OCI-LY3 (cell line): ENCODE data around the gene COL9A2.

Source experiments
- H2AFZ ChIP-seq: fragments of 200-600, 300-600 bp; shearing (Covaris generic); 2 replicates; pipeline ENCODE4 v1.6.0; 2014; ENCODE audit warnings: antibody characterized with exemption, low read depth, low read length
- H3K27ac ChIP-seq: fragments of 200-600, 300-600 bp; sonication (generic); 2 replicates; pipeline ENCODE4 v1.5.1; 2014; ENCODE audit warnings: mild to moderate bottlenecking, low read length, moderate library complexity, mixed read lengths
- H3K27me3 ChIP-seq: fragments of 200-600, 300-600 bp; sonication (generic); 2 replicates; pipeline ENCODE4 v1.6.1; 2014; ENCODE audit warnings: low read depth, low read length, mixed read lengths
- H3K36me3 ChIP-seq: fragments of 200-600, 300-600 bp; sonication (generic); replicated peaks from 2 replicates; pipeline ENCODE3; 2014; ENCODE audit warnings: low read depth, low read length, mixed read lengths
- H3K4me1 ChIP-seq: fragments of 300-600, 200-600 bp; sonication (generic); 2 replicates; pipeline ENCODE4 v1.6.1; 2014; ENCODE audit warnings: low read length, mixed read lengths
- H3K4me2 ChIP-seq: fragments of 200-600, 300-600 bp; sonication (generic); 2 replicates; pipeline ENCODE4 v1.6.1; 2014; ENCODE audit warnings: low read length, mixed read lengths
- H3K4me3 ChIP-seq: fragments of 300-600, 200-600 bp; sonication (generic); 2 replicates; pipeline ENCODE4 v1.5.1; 2014; ENCODE audit warnings: antibody characterized with exemption, mild to moderate bottlenecking, low read length, moderate library complexity
- H3K79me2 ChIP-seq: fragments of 300-600, 200-600 bp; shearing (Covaris generic); 2 replicates; pipeline ENCODE4 v1.6.1; 2014; ENCODE audit warnings: mild to moderate bottlenecking, low read length, mixed read lengths
- H3K9ac ChIP-seq: fragments of 300-600, 200-600 bp; shearing (Covaris generic); 2 replicates; pipeline ENCODE4 v1.6.0; 2014; ENCODE audit warnings: mild to moderate bottlenecking, low read length, moderate library complexity
- H3K9me3 ChIP-seq: fragments of 200-600, 300-600 bp; shearing (Covaris generic); 2 replicates; pipeline ENCODE4 v1.6.1; 2014; ENCODE audit warnings: low read length, mixed read lengths; ENCODE audit not compliant: insufficient read depth
- H4K20me1 ChIP-seq: fragments of 200-600, 300-600 bp; sonication (generic); 2 replicates; pipeline ENCODE4 v1.6.1; 2016; ENCODE audit warnings: low read length, mixed read lengths; ENCODE audit not compliant: insufficient read depth
- EZH2phosphoT487 ChIP-seq: fragments of 200-600 bp; shearing (Covaris generic); IDR thresholded peaks from 2 replicates; pipeline ENCODE4 v1.6.1; 2018; ENCODE audit warnings: antibody characterized with exemption, mixed run types, low read depth
- TF ChIP-seq, protein P1 (sequence below): fragments of 200-600, 300-600 bp; sonication (generic); IDR thresholded peaks from 2 replicates; pipeline ENCODE4 v1.5.1; 2014; ENCODE audit warnings: antibody characterized with exemption, low read length, low read depth

The COL9A2 gene

DNA sequence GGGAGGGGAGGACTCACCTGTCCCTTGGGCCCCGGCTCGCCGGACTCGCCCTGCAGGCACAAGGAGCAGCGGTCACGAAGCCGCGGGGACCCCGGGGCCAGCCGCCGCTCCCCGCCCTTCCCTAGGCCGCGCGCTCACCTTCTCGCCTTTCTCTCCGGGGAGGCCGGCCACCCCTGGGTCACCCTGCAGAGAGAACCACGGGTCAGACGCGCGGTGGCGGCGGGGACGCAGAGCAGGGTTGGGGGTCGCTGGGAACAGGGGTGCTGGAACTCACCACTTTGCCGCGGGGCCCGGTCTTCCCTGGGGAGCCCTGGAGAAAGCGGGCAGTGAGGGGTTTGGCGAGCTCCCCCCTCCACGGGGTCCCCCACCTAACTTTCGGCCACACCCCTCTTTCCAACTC, 13.3 kb downstream of the COL9A2 start:
- Histone ChIP-seq H3K27me3 (no peaks in the 10 kb centered on the region), H3K9me3 (no peaks in the 10 kb centered on the region), H4K20me1 (no peaks in the 10 kb centered on the region), H3K79me2 (no peaks in the 10 kb centered on the region), H3K4me2 (no peak overlapping the region), H3K4me1 (no peaks in the 10 kb centered on the region), H2AFZ (no peak overlapping the region), H3K36me3 (peaks cover 2% of the 10 kb centered on the region), H3K4me3 (no peak overlapping the region), H3K27ac (no peak overlapping the region), H3K9ac (no peak overlapping the region)
- TF ChIP-seq, protein P1, sequence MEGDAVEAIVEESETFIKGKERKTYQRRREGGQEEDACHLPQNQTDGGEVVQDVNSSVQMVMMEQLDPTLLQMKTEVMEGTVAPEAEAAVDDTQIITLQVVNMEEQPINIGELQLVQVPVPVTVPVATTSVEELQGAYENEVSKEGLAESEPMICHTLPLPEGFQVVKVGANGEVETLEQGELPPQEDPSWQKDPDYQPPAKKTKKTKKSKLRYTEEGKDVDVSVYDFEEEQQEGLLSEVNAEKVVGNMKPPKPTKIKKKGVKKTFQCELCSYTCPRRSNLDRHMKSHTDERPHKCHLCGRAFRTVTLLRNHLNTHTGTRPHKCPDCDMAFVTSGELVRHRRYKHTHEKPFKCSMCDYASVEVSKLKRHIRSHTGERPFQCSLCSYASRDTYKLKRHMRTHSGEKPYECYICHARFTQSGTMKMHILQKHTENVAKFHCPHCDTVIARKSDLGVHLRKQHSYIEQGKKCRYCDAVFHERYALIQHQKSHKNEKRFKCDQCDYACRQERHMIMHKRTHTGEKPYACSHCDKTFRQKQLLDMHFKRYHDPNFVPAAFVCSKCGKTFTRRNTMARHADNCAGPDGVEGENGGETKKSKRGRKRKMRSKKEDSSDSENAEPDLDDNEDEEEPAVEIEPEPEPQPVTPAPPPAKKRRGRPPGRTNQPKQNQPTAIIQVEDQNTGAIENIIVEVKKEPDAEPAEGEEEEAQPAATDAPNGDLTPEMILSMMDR: no peak
- TF ChIP-seq EZH2phosphoT487: no peak

DNA sequence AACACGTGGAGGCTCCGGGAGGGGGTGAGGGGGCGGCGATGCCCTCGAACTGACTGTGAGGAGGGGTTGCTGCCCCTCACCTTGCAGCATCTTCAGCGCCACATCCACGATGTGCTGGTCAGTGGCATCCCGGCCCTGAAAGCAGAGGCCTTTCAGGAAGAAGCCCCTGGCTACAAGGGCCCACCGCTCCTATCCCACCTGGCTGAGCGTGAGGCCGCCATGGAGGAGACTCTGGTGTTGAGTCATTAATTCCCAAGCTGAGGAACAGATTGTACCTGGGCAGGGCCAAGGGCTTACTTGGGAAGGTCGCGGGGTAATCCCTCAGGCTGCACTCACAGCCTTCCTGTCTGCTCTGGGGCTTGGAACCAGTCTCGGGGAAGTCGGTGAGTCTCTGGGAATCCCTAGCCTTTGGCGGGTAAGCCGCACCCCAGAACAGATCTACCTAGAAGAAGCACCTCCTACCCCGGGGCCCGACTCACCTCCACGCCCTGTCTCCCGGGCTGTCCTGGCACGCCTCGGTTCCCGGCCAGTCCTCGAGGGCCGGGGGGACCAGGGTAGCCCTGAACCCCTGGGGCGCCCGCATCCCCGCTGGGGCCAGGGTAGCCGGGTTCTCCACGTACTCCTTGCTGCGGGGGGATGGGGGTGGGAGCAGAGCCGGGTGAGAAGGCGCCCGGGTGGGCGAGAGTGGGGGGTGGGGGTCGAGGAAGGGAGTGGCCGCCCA, 13.9 kb downstream of the COL9A2 start:
- Histone ChIP-seq H3K4me1 (no peaks in the 10 kb centered on the region), H3K79me2 (no peaks in the 10 kb centered on the region), H3K4me2 (no peak overlapping the region), H3K4me3 (no peak overlapping the region), H3K27me3 (no peaks in the 10 kb centered on the region), H3K36me3 (peaks cover 2% of the 10 kb centered on the region), H3K9me3 (no peaks in the 10 kb centered on the region), H4K20me1 (no peaks in the 10 kb centered on the region), H2AFZ (no peak overlapping the region), H3K27ac (no peak overlapping the region), H3K9ac (no peak overlapping the region)
- TF ChIP-seq EZH2phosphoT487: no peak
- TF ChIP-seq, protein P1: no peak

DNA sequence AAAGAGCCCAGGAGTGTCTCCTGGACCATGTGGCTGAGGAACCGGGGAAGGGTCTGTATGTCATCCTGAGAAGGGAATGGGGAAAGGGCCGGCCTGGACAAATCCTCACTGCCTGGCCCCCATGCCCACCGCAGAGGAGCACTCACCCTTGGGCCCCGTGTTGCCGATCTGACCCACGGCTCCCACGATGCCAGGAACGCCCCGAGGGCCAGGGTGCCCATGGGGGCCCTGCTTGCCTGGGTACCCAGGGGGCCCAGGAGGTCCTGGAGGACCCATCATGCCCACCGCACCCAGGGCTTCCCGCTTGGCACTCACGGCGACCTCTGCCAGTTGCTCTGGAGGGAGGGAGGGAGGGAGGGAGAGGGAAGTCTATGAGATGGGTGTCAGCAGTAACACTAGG, 14.6 kb downstream of the COL9A2 start:
- TF ChIP-seq, protein P1: no peak
- no peak overlapping the region for H3K27ac ChIP-seq

DNA sequence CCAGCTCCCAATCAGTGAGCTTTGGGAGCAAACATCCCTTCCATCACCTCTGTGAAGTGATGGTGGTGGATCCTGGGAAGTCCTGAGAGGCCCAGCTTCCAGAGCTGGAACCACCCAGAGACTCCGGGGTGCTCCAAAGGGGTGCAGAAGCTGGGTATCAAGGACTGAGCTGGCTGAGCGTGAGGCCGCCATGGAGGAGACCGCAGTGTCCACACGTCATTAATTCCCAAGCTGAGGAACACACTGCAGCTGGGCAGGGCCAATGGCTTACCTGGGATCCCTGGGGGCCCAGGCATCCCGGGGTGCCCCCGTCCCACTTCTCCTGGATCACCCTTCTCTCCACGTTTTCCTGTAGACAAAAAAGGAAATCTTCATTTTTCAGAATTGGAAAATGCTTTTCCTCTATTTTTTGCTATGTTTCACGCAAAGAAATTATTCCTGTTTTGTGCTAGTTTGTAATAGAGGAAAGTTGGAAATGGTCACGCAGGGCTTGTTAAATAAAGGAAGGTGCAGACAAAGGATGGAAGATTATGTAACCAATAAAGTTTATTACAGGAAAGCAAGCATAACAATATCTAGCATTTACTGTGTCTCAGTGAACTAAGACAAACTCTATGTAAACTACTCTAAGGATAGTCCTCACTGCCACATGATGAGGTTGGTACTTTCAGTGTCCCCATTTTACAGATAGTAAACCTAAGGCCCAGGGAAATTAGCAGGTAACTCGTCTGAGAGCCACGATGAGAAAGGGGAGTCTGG, 15.4 kb downstream of the COL9A2 start:
- Histone ChIP-seq H3K9me3 (no peaks in the 10 kb centered on the region), H3K27ac (no peak overlapping the region), H3K9ac (no peak overlapping the region), H2AFZ (no peak overlapping the region), H3K4me2 (no peak overlapping the region), H3K4me1 (no peaks in the 10 kb centered on the region), H3K4me3 (no peak overlapping the region), H4K20me1 (no peaks in the 10 kb centered on the region), H3K36me3 (peaks cover 2% of the 10 kb centered on the region), H3K79me2 (no peaks in the 10 kb centered on the region), H3K27me3 (no peaks in the 10 kb centered on the region)
- no peak for TF ChIP-seq EZH2phosphoT487
- TF ChIP-seq, protein P1: no peak

More for the DNA sequence above, 14.6 kb downstream of the COL9A2 start:
- Histone ChIP-seq H4K20me1 (no peaks in the 10 kb centered on the region), H3K9me3 (no peaks in the 10 kb centered on the region), H3K36me3 (peaks cover 2% of the 10 kb centered on the region), H3K9ac (no peak overlapping the region), H3K4me1 (no peaks in the 10 kb centered on the region), H3K4me3 (no peak overlapping the region), H3K4me2 (no peak overlapping the region), H2AFZ (no peak overlapping the region), H3K79me2 (no peaks in the 10 kb centered on the region), H3K27me3 (no peaks in the 10 kb centered on the region)
